Gastrocnemius medialis (tissue), 4 donors: ENCODE results near the gene UBA3. TPM values are rescaled to one million over a fixed set of nuclear protein-coding genes. Genes with fewer than 3 reads are reported as not detected.

Source experiments
- ATAC-seq, 2 donors: fragments of 150-250 bp; one replicate each; pipeline ENCODE4 v1.9.1; 2016
- DNase-seq, 2 donors: peaks; one replicate each; pipeline ENCODE4 v3.0.0-alpha.2; 2019
- H3K27ac ChIP-seq, 4 donors: fragments of 200-600 bp; sonication (generic); 1 replicate in 1 of 4; 2 replicates in 3 of 4; pipeline ENCODE4 v1.5.1; 2016 to 2018; ENCODE audit warnings: mild to moderate bottlenecking in 2 of 4, moderate library complexity in 1 of 4
- H3K27me3 ChIP-seq, 3 donors: fragments of 200-600 bp; sonication (generic) in 2 of 3; 1 replicate in 1 of 3; 2 replicates in 2 of 3; pipeline versions ENCODE4 v1.5.1 to v1.6.0; 2016 to 2019; ENCODE audit warnings: mild to moderate bottlenecking in 1 of 3, moderate library complexity in 1 of 3
- H3K36me3 ChIP-seq, 2 donors: fragments of 200-600 bp; sonication (generic) in 1 of 2; one replicate each; pipeline ENCODE4 v1.5.1; 2017 to 2018
- H3K4me1 ChIP-seq, 2 donors: fragments of 200-600 bp; sonication (generic) in 1 of 2; one replicate each; pipeline ENCODE4 v1.5.1; 2016 to 2017; ENCODE audit warnings: mild to moderate bottlenecking in 2 of 2
- H3K4me3 ChIP-seq, 4 donors: fragments of 200-600 bp; sonication (generic) in 3 of 4; 1 replicate in 1 of 4; 2 replicates in 3 of 4; pipeline ENCODE4 v1.5.1; 2016 to 2019; ENCODE audit warnings: mild to moderate bottlenecking in 2 of 4
- H3K9me3 ChIP-seq, 3 donors: fragments of 200-600 bp; sonication (generic) in 2 of 3; 1 replicate in 1 of 3; 2 replicates in 2 of 3; pipeline ENCODE4 v1.5.1; 2016 to 2019
- POLR2A ChIP-seq, 2 donors: fragments of 450-650 bp; IDR thresholded peaks; one replicate each; pipeline ENCODE4 v1.6.1; 2017; ENCODE audit warnings: antibody characterized with exemption in 2 of 2, mild to moderate bottlenecking in 2 of 2, moderate library complexity in 2 of 2
- in situ Hi-C, 4 donors: fragments of 200-750 bp; cut with MboI; loops; one replicate each; pipeline versions ENCODE4 v1.15.0 to v1.8.0; 2017; ENCODE audit warnings: low sequenced_read_pairs in 4 of 4
- intact Hi-C: fragments of 100-400 bp; cut with DNase I; formaldehyde crosslinking; loops from one replicate; pipeline ENCODE4 v1.15.1; 2023; ENCODE audit warnings: low total_unique reads
- total RNA-seq, 4 donors: library from RNA; depleted of rRNA; stranded (reverse); fragments of >200 nt; gene quantifications; one replicate each; pipeline versions ENCODE4 v1.1.0 to v1.2.3, GENCODE V29; 2016
- TF ChIP-seq, protein P1 (sequence below), 5 experiments: fragments of 450-650 bp in 3 of 5; fragments of 200-600 bp in 2 of 5; sonication (generic) in 2 of 5; IDR thresholded peaks in 4 of 5; conservative IDR thresholded peaks in 1 of 5; 1 replicate in 4 of 5; 2 replicates in 1 of 5; pipeline ENCODE4 v1.5.1; 2016 to 2019; ENCODE audit warnings: antibody characterized with exemption in 5 of 5, mild to moderate bottlenecking in 3 of 5, moderate library complexity in 3 of 5

Gene UBA3
- total RNA-seq, 4 donors from 2014 or later, result 29.3 to 42.2 (median 36.0) TPM

- in situ Hi-C loops, result no loop called here
- H3K4me1 ChIP-seq, result peaks cover 57 to 59% of the 10 kb centered on the region in 2 donors
- peak overlapping the region; percentile 95 to 97 (median 96) for H3K27ac ChIP-seq
- no peaks in the 10 kb centered on the region for H3K27me3 ChIP-seq
- H3K36me3 ChIP-seq, result peaks cover 0 to 27% of the 10 kb centered on the region in 2 donors
- DNase-seq (no peak), ATAC-seq (no peak)
- no peaks in the 10 kb centered on the region for H3K9me3 ChIP-seq
- intact Hi-C loops, result no loop called here
- no peak overlapping the region for H3K4me3 ChIP-seq
- TF ChIP-seq, protein P1, sequence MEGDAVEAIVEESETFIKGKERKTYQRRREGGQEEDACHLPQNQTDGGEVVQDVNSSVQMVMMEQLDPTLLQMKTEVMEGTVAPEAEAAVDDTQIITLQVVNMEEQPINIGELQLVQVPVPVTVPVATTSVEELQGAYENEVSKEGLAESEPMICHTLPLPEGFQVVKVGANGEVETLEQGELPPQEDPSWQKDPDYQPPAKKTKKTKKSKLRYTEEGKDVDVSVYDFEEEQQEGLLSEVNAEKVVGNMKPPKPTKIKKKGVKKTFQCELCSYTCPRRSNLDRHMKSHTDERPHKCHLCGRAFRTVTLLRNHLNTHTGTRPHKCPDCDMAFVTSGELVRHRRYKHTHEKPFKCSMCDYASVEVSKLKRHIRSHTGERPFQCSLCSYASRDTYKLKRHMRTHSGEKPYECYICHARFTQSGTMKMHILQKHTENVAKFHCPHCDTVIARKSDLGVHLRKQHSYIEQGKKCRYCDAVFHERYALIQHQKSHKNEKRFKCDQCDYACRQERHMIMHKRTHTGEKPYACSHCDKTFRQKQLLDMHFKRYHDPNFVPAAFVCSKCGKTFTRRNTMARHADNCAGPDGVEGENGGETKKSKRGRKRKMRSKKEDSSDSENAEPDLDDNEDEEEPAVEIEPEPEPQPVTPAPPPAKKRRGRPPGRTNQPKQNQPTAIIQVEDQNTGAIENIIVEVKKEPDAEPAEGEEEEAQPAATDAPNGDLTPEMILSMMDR (IDR thresholded peaks at IDR 0.05 in 4 of 5, conservative IDR thresholded peaks at IDR 0.05 in 1 of 5), result no peak
- no peak for TF ChIP-seq POLR2A (IDR thresholded peaks at IDR 0.05)
These were observed 24.4 kb upstream of the UBA3 start for GRCh38 chr3:69104586-69104985.

DNA sequence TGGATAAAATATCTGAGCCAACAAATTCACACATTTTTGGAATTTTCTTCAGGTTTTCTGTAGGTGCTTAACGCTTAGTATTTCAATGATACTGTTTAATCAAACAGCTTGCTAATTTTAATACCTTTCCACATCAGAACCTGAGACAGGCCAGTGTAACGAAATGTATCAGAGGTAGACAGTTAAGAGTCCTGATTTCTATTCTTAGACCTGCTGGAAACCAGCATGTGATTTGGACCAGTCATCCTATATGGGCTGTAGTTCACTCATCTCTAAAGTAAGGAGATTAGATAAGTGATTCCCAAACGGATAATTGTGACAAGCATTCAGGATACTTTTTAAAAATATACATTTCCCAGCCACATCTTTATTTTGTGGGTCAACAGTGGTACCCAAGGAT, 23.0 kb upstream of the UBA3 start:
- no peak for TF ChIP-seq POLR2A (IDR thresholded peaks at IDR 0.05)
- TF ChIP-seq, protein P1 (IDR thresholded peaks at IDR 0.05 in 4 of 5, conservative IDR thresholded peaks at IDR 0.05 in 1 of 5), result no peak
- intact Hi-C loops (no loop called here), in situ Hi-C loops (no loop called here)
- Histone ChIP-seq H3K4me3 (no peak overlapping the region), H3K27ac (peak overlapping the region; percentile 95 to 97 (median 96)), H3K27me3 (no peaks in the 10 kb centered on the region), H3K36me3 (peaks cover 0 to 23% of the 10 kb centered on the region in 2 donors), H3K9me3 (no peaks in the 10 kb centered on the region), H3K4me1 (peaks cover 51 to 53% of the 10 kb centered on the region in 2 donors)
- DNase-seq (no peak), ATAC-seq (peak; percentile 85 to 98)

DNA sequence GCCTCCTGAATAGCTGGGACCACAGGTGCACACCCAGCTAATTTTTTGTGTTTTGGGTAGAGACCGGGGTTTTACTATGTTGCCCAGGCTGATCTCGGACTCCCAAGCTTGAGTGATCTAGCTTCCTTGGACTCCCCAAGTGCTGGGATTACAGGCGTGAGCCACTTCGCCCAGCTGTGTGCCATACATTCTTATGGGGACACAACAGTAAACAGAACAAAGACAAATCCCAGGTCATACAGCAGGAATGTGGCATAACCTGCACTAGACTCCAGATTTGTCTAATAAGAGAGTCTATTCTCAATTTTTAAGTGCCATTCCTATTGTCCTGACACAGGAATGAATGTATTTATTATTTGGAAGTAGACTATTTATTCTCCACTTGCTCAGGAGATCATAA, 22.2 kb upstream of the UBA3 start:
- TF ChIP-seq, protein P1 (IDR thresholded peaks at IDR 0.05 in 4 of 5, conservative IDR thresholded peaks at IDR 0.05 in 1 of 5), result no peak
- no peak for TF ChIP-seq POLR2A (IDR thresholded peaks at IDR 0.05)
- in situ Hi-C loops, result no loop called here

GRCh38 chr3:69099576-69099975, 19.4 kb upstream of the UBA3 start:
- H3K4me1 ChIP-seq, result peaks cover 62 to 67% of the 10 kb centered on the region in 2 donors
- peak overlapping the region; percentile 95 to 97 (median 96) for H3K27ac ChIP-seq
- peaks cover 0 to 10% of the 10 kb centered on the region in 2 donors for H3K36me3 ChIP-seq

More for the DNA sequence above, 22.2 kb upstream of the UBA3 start:
- Histone ChIP-seq H3K27me3 (no peaks in the 10 kb centered on the region), H3K4me1 (peaks cover 54 to 55% of the 10 kb centered on the region in 2 donors), H3K4me3 (no peak overlapping the region), H3K9me3 (no peaks in the 10 kb centered on the region), H3K27ac (peak overlapping the region; percentile 95 to 97 (median 96)), H3K36me3 (peaks cover 0 to 17% of the 10 kb centered on the region in 2 donors)
- intact Hi-C loops, result no loop called here
- ATAC-seq, result peak in 1 of 2 donors; percentile 22
- DNase-seq, result no peak

More at GRCh38 chr3:69099576-69099975, 19.4 kb upstream of the UBA3 start:
- intact Hi-C loops, result no loop called here
- Histone ChIP-seq H3K4me3 (no peak overlapping the region), H3K9me3 (no peaks in the 10 kb centered on the region), H3K27me3 (no peaks in the 10 kb centered on the region)
- no peak for ATAC-seq
- no peak for TF ChIP-seq POLR2A (IDR thresholded peaks at IDR 0.05)
- TF ChIP-seq, protein P1 (IDR thresholded peaks at IDR 0.05 in 4 of 5, conservative IDR thresholded peaks at IDR 0.05 in 1 of 5), result no peak
- DNase-seq, result no peak
- in situ Hi-C loops, result no loop called here
